Cardiac fibroblast (primary cell): ENCODE data around the gene GPR171.

Source experiments
- DNase-seq, 2 donors: peaks; one replicate each; pipeline versions ENCODE4 v3.0.0 to v3.0.0-alpha.2; 2010; ENCODE audit warnings: low read depth in 2 of 2
- H3K4me3 ChIP-seq, 2 donors: replicated peaks in 1 of 2; 1 replicate in 1 of 2; 2 replicates in 1 of 2; pipeline ENCODE4 v1.5.1; 2011; ENCODE audit warnings: low read depth in 2 of 2, low read length in 2 of 2, mild to moderate bottlenecking in 2 of 2, moderate library complexity in 1 of 2
- CTCF ChIP-seq: IDR thresholded peaks from one replicate; pipeline ENCODE4 v1.5.1; 2011; ENCODE audit warnings: low read depth, mild to moderate bottlenecking, low read length, inconsistent platforms

The GPR171 gene

GRCh38 chr3:151225040-151225975 lies 22.3 kb upstream of the GPR171 start:
- no peak overlapping the region for H3K4me3 ChIP-seq
- DNase-seq = no peak
- no peak for TF ChIP-seq CTCF

GRCh38 chr3:151224268-151224866 lies 21.4 kb upstream of the GPR171 start:
- no peak overlapping the region for H3K4me3 ChIP-seq
- no peak for TF ChIP-seq CTCF
- no peak for DNase-seq

- no peak overlapping the region for H3K4me3 ChIP-seq
- peak; percentile 43 to 64 for DNase-seq
- no peak for TF ChIP-seq CTCF
These were observed 16.0 kb upstream of the GPR171 start for GRCh38 chr3:151219056-151219455.

- no peak overlapping the region for H3K4me3 ChIP-seq
- no peak for TF ChIP-seq CTCF
- DNase-seq = no peak
These were observed 15.1 kb upstream of the GPR171 start for GRCh38 chr3:151218136-151218535.

- DNase-seq = peak; percentile 18 to 63
- TF ChIP-seq CTCF = no peak
- no peak overlapping the region for H3K4me3 ChIP-seq
These were observed 13.9 kb upstream of the GPR171 start for GRCh38 chr3:151216641-151217607.

GRCh38 chr3:151214459-151214858 lies 11.4 kb upstream of the GPR171 start:
- DNase-seq = no peak
- TF ChIP-seq CTCF = no peak
- no peak overlapping the region for H3K4me3 ChIP-seq
